Activated CD8-positive, alpha-beta memory T cell treated with anti-CD3 and anti-CD28 coated beads, Interleukin-2, amount 50 U/mL, for 1 hour (primary cell): Measurements from ENCODE around the gene SEMA4D.

ENCODE experiments used
- DNase-seq: peaks from one replicate; pipeline ENCODE4 v3.0.0-alpha.2; 2020; ENCODE audit errors: extremely low read depth

The SEMA4D gene

DNA sequence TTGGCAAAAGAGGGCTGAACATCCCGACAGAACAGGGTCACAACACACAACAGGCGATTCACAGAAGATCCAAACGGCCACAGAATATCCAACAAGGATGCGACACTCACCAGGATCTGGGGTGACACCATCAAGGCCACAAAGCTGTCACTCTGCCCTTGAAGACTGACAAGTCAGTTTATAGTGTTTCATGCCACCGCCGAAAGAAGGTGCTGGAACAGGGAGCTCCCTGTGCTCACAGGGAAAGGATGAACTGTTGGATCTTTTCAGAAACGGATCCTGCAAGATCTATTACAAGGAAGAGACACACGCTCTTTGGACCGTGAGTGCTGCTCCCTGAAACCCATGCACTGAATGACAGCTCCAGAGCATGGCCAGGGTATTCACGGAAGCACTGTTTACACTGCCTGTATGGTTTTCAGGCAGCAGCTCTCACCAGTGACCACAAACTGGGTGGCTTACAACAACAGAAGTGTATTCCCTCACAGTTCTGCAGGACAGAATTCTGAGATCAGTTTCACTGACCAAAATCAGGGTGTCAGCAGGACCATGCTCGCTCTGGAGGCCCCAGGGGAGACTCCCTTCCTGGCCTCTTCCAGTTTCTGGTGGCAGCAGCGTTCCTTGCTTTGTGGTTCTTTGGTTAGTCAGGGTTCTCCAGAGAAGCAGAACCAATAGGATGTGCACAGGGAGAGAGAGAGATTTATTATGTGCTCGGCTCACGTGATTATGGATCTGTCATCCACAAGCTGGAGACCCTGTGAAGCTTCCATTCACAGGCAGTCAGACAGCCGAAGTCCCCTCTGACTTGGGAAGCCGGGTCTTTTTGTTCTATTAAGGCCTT, 52.8 kb downstream of the SEMA4D start:
- no peak for DNase-seq

DNA sequence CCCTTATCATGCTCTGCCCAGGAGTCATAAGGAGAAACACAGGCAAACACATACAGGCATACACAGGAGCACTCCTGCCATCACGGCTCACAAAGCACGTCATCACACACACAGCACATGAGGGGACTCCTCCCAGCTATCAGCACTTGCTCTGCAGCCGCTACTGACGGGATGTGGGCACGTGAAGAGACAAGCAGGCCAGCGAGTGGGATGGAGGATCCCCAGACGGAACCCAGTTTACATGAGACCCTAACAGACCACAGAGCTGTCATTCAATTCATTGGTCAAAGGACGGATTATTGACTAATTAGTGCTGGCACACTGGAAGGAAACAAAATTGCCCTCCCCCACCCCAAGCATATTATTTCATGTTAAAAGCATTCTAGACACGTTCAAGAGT, 53.6 kb downstream of the SEMA4D start:
- DNase-seq: no peak

DNA sequence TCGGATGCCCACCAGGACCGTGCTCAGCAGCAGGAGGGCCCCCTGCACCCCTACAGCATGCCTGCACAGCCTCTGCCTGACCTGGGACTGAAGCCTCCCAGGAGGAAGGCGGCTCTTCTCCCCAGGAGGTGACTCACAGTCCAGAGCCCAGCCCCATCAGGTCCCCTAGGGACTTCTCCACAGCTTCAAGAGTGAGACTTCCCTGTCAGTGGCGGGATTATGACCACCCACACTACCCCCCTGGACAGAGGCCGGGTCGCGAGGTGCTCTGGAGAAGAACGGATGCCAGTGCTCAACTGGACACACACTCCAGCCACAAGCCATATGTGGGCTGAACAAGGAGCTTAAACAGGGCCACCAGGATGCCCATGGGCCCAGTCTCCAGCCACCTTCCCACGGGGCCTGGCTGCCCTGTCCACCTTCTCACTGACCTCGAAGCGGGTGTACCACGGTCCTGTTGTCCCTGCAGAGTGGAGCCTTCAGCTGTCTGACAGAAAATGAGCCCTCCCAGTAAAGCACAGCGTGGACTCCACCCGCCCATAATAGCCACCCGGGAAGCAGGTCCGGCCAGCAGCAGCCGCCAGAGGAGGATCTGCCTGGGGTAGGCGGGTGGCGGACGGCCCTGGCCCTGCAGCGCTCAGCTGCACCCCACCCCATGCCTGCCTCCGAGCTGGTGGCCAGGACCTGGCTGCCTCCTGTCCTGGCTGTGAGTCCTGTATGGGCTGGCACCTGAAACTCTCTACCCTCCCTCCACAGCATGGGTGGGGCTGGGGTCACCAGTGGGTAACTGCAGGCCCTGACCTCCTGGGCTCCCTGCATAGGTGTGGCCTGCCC, 54.7 kb downstream of the SEMA4D start:
- DNase-seq: no peak

DNA sequence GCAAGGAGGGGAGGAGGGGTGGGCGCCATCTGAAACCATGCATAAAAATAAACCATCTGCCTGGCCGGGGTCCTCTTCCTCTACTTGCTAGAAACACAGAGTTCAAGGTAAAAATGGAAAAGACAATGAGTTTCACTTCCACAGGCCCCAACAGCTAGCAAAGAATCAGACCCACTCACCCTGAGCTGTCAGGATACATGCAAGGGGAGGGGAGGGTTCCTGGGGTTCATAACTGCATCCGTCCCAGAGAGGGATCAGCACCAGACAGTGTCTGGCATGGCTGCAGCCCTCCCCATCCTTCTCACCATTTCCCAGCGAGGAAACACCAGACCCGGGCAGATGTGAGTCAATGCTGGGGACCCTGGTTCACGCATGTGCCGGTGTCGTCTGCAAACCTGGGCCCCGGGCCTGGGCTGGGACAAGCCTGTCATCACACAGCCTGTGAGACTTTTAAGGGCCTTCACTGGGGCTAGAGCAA, 55.4 kb downstream of the SEMA4D start:
- DNase-seq: no peak

DNA sequence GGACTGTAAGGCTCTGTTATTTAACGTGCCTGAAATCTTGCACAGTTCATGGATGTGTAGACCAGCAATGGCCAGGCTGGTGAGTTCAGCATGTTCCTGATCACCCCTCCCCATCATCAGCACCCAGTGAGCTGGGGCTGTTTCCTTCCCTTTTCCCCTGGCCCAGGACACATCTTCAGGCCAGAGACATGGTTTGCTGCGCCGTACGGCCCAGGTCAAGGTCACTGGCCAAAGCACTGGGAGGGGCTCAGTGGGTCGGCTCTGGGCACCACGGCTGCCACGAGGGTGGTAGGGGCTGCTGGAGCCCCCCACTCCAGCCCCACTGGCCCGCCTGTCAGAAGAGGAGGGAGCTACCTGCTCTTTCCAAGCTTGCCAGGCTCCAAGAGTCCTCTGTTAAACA, 55.9 kb downstream of the SEMA4D start:
- DNase-seq: no peak

DNA sequence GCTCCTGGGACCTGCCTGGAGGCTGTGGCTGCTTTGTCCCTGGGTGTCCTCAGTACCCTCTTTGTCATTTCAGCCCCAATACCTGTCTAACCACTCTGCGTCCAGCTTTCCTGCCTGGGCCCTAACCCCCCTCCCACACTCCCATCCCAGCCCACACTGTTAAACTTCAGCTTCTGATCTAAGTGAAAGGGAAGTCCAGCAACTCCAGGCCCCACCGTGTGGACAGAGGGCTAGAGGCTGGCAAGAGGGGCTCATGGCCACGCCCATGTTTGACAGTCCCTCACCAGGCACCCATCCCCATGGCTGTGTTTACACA, 56.3 kb downstream of the SEMA4D start:
- no peak for DNase-seq

DNA sequence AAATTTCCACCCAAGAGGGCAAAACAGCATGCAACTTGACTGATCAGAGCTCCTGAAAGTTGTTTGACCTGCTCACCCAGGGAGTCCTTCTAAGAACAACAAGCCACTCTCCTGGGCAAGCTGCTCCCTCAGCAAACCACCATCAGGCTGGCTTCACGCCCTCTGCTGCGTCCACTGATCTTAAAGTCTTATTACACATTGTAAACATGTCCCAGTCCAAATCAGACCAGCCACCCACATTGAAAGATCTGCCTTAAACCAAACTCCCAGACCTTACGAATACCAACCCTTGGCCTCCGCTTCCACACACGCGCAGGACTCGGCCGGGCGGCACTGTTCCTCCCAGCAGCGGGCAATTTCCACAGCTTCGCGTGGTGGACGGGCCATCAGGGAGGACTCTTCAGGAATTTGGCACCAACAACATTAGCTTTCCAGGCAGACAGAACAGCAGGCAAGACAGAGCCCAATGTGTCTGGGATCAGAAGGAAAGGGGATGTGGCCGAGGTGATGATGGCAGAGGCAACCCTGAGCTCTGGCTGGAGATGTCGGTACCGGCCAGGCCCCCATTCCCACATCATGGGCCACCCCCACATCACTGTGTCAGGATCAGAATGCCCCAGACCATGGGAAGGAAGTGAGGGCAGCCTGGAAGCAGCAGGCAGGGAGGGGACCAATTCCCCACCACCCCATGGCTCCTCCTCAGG, 56.8 kb downstream of the SEMA4D start:
- DNase-seq: no peak

DNA sequence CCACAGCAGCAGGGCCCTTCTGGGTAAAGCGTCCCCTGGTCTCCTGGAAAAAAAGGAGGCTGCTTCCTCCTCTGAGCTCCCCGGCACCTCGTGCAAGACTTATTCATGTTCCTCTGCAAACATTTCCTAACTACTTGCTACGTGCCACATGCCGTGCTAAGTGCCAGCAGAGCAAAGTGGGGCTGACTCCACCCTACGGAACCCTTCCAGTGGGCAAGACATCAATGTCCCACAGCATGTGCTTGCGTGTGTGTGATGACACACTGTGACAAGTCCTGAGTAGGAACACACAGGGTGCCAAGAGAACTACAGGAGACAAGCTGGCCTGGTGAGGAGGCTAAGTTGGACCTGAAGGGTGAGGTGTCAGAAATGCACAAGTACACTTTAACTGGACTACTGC, 57.4 kb downstream of the SEMA4D start:
- DNase-seq: no peak

DNA sequence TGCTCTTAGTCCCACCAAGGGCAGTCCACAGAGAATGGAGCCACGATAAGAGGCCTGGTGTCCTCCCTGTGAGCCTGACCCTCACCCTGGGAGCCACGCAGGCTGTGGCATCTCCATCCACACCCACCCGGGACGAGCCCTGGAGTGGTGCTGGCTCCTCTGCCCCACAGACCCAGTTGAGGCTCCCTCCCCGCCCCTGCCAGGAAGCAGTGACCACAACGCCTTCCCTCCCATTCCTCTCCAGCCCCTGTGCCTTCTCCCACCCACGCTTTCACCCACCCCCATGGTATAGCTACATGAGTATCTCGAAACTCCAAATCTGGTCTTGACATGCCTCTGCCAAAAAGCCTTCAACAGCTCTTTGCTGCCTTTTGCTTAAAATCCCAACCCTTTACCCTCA, 57.9 kb downstream of the SEMA4D start:
- no peak for DNase-seq

DNA sequence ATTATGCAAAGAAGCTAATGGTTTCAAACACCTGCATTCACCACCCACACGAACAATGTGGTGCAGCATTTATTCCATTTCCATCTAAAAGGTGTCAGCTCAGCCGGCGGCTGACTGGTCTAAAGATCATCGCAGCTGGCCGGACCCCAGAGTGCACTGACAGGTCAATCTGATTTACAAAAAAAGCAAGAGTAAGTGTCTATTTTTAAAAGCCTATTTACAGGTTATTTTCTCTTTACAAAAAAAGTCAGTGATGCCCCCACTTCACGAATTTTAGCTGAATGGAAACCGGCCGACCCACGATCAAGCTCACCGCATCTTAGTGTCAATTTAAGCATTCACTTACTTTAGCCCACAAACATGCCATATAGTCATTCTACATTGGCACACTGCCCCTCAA, 58.3 kb downstream of the SEMA4D start:
- no peak for DNase-seq

DNA sequence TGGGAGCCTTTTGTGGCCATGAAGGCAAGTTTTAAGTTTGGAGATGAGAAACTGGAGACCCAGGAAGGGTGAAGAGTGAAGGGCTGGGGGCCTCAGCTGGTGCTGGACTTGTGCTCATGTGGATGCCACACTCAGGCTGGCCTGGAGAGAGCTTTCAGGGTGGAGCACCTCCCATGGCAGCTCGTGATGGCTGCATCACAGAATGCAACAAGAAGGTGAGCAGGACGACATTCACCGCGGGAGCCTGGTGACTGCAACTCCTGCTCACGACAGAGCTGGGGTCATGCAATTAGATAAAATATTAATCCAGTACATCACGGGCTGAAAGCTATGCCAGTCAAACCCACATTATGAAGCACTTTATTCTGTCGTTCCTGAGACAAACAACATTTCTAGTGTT, 59.7 kb downstream of the SEMA4D start:
- DNase-seq: no peak

DNA sequence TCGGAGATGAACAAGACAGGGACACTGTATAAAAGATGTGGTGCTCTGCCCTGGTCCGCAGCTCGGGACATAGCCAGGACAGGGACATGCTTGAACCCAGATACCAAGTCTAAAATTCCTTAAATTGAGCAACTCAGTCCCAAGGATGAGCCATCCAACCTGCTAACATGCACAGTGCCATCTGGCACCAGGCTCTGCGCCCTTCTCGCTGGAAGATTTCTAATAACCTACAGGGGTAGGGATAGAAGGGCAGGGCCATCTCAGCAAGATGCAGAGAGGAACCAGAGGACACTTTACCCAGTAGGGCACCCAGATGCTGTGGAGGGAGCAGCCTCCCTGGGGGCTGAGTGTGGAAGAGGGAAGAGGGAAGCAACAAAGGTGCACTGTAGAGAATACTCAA, 60.1 kb downstream of the SEMA4D start:
- DNase-seq: no peak

DNA sequence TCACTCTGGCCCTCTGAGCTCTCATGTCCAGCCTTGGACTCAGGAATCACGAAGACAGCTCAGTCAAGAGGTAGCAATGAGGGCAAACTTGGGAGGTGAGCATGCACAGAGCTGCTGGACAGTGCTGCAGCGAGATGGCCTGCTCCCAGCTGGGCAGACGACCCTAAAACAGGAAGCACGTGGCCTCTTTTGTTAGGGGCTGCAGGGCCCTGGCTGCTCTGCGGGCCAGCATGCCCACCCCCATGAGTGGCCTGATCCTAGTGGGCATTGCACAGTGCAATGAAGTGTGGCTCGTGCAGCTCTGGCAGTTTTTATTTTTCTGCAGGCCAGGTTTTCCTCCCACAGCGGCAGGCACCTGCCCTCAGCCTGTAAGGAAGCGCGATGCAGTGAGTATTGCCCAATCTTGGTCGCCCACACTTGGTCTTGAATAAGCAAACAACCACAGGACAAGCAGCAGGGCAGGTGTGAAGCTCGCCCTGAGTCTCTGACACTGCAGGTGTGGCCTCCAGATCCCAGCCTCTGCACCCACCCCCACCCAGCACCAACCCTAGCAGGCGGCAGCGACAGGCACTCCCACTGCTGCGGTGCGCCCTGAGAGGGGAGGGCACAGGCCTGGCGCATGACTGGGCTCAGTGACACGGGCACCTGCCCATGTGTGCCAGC, 60.8 kb downstream of the SEMA4D start:
- no peak for DNase-seq

DNA sequence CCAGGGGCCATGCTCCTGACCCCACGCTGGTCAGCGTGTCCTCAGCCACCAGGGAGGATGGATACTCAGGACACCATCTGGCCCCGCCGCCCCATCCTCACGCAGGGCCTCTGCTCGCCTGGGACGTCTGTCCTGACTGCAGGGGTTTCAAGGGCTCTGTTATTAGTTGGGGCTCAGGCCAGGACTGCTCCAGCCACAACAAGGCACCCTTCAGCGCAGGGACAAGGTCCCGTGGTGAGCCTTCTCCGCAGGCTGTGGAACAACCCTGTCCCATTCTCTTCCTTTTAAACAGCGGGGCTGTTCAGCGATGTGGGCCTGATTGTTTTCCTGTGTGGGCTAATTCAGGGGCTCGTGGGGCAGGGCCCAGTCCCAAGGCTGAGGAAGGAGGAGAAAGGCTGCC, 61.6 kb downstream of the SEMA4D start:
- DNase-seq: no peak

DNA sequence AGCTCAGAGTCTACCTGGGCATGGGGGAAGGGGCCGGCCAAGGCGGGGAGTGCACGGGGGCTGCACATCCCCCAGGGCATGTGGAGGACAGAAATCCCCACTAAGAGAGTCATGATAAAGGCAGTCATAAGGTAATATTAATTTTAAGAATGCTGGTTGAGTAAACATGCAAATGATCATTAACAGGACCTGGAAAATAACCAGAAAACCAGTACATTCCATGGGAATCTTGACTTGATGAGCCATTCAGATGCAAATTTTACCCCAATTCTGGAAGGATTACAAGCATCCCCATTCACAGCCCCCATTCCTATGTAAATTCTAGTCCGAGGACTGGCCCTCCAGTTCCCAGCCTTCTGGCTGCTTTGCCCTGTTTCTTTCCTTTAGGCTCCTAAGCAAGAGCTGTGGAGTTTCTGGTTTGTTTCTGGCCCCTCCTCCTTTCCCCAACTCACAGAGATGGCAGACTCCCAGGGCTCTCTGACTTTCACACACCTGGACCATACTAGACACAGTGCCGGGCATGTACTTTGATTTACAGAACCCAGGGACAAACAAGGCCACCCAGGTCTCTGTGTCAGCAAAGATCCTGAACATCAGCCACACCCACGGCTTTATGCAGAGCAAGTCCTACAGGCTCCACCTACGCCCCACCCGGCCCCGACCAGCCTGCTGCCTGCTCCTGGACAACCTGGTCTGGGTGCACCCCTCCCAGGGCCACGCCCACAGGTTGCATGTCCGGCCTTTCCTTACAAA, 62.7 kb downstream of the SEMA4D start:
- DNase-seq: no peak

DNA sequence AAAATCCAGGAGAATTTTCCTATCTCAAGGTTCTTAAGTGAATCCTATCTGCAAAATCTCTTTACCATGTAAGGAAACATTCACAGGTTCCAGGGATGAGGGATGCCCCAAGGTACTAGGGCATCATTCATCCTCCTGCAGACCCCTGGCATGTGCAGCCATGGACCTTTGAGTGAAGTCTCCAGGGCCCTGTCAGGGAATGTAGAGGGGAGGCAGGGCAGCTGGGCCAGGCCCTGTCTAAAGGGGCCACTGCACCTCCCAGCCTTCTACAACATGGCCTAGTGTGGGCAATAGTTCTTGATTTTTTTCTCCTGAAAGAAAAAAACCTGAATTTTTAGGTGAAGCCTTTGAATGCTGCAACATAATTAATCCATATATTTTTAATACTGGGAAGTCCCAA, 63.3 kb downstream of the SEMA4D start:
- DNase-seq: no peak

DNA sequence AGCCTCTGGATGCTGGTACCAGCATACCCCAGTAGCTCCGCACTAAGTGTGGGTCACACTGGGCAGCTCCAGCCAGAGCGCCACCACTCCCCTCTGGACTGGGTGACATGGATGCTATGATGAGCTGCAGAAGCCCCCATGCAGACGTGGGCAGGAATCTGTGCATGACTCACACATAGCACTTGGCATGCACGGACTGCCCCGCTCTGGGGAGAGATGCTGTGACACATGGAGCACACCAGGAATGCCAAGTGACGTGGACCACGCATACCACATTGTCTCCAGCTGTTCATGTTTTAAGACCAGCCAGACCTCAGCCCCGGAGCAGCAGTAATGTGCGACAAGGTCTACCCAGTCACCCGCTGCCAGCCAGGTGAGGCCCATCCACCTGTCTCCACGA, 64.1 kb downstream of the SEMA4D start:
- no peak for DNase-seq

DNA sequence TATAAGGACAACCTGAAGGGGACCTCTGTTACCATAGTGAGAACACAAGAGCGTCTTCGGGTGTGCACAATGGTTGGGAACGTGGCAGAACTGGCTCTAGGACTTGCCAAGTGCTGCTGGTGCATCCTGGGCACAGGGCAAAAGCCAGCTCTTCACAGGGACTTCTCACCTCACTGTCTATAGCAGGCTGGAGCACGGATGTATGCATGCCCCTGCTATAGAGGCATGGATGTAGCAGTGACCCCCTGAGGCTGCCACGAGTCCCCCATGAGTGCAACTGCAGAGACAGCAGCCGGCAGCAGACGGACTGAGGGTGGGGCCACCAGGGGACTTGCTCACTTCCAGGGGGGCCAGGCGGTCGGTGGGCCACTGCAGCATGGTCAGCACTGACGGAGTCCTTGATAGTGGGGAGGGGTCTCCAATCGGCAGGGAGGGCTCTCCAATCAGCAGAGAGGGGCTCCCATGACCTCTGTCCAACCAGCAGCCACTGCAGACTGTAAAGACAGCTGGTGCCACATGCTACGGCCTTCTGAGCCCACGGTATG, 64.9 kb downstream of the SEMA4D start:
- DNase-seq: no peak

DNA sequence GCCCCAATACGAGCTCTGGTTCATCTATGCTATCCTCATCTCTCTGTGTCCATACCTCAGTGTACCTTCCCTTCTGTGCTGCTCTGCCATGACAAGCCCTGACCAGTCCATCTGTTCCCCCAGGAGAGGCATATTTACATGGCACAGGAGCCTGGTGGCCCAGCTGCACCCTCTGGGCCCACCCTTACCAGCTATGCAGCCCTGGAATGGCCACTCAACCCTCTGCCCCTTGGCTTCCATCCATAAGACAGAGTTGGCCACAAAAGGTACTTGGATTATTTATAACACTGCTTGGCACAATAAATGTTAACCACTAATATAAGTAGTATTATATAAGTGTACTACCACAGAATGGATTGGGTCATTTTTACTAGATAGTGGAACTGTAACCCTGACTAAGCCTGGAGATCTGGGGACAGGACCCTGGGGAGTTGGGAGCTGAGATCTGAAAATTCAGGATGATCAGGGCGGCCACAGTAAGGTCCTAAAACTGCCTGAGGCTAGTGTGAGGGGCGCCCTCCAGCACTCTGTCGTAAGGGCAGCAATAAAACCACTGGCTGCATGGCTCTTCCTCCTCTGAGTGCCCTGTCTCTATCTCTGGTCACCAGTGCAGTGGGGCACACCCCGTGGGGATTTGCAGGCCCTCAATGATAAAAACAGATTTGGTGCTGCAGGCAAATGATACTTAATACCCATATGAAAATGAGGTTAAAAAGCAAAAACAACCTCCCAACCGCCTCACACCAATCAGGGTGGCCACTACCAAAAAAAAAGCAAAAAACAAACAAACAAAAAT, 65.8 kb downstream of the SEMA4D start:
- DNase-seq: no peak

DNA sequence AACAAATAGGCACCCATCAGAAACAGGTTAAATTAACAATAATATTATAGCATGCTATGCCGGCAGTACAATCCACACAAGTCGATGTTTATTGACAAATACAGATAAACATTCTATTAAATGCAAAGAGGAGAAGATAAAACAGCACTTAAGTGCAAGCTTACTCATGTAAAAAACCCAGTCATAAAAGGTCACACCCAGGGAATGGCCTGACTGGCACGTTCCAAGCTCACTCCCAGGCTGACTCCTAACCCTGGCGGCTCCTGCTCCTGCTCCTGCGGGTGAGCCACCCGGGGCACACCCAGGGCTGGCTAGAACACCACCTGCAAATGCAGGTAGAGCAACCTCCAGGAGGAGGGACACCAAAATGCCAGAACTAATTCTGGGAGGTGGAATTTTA, 66.9 kb downstream of the SEMA4D start:
- no peak for DNase-seq
